Left lung (tissue), 10 donors: ENCODE data around the gene HOMER3. TPM values are rescaled to one million over a fixed set of nuclear protein-coding genes. Genes with fewer than 3 reads are reported as not detected.
"Not testable (repeated sequence)": the region's sequence is repeated elsewhere in the genome, so short reads cannot be mapped to it uniquely, and the experiment has no call there.

Source experiments
- ATAC-seq: fragments of 200-7000 bp; cut with Tn5 transposase; one replicate; pipeline ENCODE4 v1.9.1; 2020; ENCODE audit warnings: moderate library complexity
- DNase-seq, 4 donors: peaks; one replicate each; pipeline ENCODE4 v3.0.0-alpha.2; 2013 to 2020
- H3K27ac ChIP-seq, 2 donors: fragments of 200-600 bp; sonication (generic) in 1 of 2; one replicate each; pipeline versions ENCODE4 v1.5.0 to v1.8.0; 2020 to 2021
- H3K27me3 ChIP-seq, 2 donors: fragments of 200-600 bp; sonication (generic) in 1 of 2; one replicate each; pipeline versions ENCODE4 v1.5.0 to v1.8.0; 2020 to 2021
- H3K36me3 ChIP-seq, 2 donors: fragments of 200-600 bp; sonication (generic) in 1 of 2; one replicate each; pipeline versions ENCODE4 v1.5.0 to v1.8.0; 2020 to 2021
- H3K4me1 ChIP-seq, 2 donors: fragments of 200-600 bp; one replicate each; pipeline ENCODE4 v1.8.0; 2021
- H3K4me3 ChIP-seq, 2 donors: fragments of 200-600 bp; sonication (generic) in 1 of 2; one replicate each; pipeline versions ENCODE4 v1.5.0 to v1.8.0; 2020 to 2021; ENCODE audit warnings: mild to moderate bottlenecking in 1 of 2
- H3K9me3 ChIP-seq, 2 donors: fragments of 200-600 bp; sonication (generic) in 1 of 2; one replicate each; pipeline versions ENCODE4 v1.5.0 to v1.8.0; 2020 to 2021
- intact Hi-C, 2 donors: fragments of 100-400 bp; cut with DNase I; formaldehyde crosslinking; loops; one replicate each; pipeline versions ENCODE4 v1.11.2 to v1.14.2; 2022
- polyA plus RNA-seq, 6 donors: library from polyadenylated mRNA; unstranded; fragments of 120-200 nt; gene quantifications; one replicate each; pipeline ENCODE4 v1.2.1, GENCODE V29; 2013; ENCODE audit not compliant: insufficient read length in 6 of 6
- total RNA-seq, 2 donors: library from RNA; stranded (reverse); fragmentation: NEBNext Ultra II Directional; extraction: Animal tissue kit (Norgen Biotek cat#: 25700); gene quantifications; one replicate each; pipeline ENCODE4 v1.2.1, GENCODE V29; 2021
- TF ChIP-seq, protein P1 (sequence below), 2 donors: fragments of 200-600 bp; sonication (generic) in 1 of 2; IDR thresholded peaks; one replicate each; pipeline versions ENCODE4 v1.5.0 to v1.8.0; 2021; ENCODE audit warnings: antibody characterized with exemption in 2 of 2
- donor health status: DM: no; HTN: yes; CAD: no.
- donor health status: DM: no; HTN: no; CAD: no.

The HOMER3 gene
- total and polyA plus RNA-seq, 8 donors = 27.6 to 68.0 (median 53.0) TPM

- Histone ChIP-seq H3K4me3 (no peak overlapping the region), H3K4me1 (no peaks in the 10 kb centered on the region), H3K27me3 (no peaks in the 10 kb centered on the region), H3K9me3 (no peaks in the 10 kb centered on the region), H3K36me3 (peaks cover 0 to 97% of the 10 kb centered on the region in 2 donors), H3K27ac (no peak overlapping the region)
- DNase-seq (no peak), ATAC-seq (no peak)
- TF ChIP-seq, protein P1, sequence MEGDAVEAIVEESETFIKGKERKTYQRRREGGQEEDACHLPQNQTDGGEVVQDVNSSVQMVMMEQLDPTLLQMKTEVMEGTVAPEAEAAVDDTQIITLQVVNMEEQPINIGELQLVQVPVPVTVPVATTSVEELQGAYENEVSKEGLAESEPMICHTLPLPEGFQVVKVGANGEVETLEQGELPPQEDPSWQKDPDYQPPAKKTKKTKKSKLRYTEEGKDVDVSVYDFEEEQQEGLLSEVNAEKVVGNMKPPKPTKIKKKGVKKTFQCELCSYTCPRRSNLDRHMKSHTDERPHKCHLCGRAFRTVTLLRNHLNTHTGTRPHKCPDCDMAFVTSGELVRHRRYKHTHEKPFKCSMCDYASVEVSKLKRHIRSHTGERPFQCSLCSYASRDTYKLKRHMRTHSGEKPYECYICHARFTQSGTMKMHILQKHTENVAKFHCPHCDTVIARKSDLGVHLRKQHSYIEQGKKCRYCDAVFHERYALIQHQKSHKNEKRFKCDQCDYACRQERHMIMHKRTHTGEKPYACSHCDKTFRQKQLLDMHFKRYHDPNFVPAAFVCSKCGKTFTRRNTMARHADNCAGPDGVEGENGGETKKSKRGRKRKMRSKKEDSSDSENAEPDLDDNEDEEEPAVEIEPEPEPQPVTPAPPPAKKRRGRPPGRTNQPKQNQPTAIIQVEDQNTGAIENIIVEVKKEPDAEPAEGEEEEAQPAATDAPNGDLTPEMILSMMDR (IDR thresholded peaks at IDR 0.05) = no peak
- intact Hi-C loops = no loop called here
Measured at GRCh38 chr19:18905513-18906236, 35.3 kb downstream of the HOMER3 start.

DNA sequence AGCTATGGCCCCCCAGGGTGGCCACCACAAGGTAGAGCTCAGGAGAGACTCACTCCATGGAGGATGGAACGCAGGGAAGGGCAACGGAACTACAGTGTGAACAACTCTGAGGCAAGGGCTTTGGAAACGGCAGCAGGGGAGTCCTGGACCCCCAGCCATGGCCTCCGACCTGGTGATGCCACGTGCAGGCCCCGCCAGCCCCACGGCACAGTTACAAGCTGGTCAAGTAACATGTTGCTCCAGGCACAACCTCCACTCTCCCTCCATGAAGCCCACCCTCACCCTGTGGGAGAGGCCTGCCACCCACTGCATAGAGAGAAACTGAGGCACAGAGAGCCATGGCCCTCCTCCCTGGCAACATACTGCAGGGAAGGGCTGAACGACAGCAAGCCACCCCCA is 36.0 kb downstream of the HOMER3 start:
- H3K4me3 ChIP-seq = no peak overlapping the region
- DNase-seq (no peak), ATAC-seq (no peak)
- no peak overlapping the region for H3K27ac ChIP-seq
- H3K9me3 ChIP-seq = no peaks in the 10 kb centered on the region
- intact Hi-C loops = no loop called here
- peaks cover 0 to 97% of the 10 kb centered on the region in 2 donors for H3K36me3 ChIP-seq
- TF ChIP-seq, protein P1 (IDR thresholded peaks at IDR 0.05) = no peak
- H3K4me1 ChIP-seq = no peaks in the 10 kb centered on the region
- no peaks in the 10 kb centered on the region for H3K27me3 ChIP-seq

DNA sequence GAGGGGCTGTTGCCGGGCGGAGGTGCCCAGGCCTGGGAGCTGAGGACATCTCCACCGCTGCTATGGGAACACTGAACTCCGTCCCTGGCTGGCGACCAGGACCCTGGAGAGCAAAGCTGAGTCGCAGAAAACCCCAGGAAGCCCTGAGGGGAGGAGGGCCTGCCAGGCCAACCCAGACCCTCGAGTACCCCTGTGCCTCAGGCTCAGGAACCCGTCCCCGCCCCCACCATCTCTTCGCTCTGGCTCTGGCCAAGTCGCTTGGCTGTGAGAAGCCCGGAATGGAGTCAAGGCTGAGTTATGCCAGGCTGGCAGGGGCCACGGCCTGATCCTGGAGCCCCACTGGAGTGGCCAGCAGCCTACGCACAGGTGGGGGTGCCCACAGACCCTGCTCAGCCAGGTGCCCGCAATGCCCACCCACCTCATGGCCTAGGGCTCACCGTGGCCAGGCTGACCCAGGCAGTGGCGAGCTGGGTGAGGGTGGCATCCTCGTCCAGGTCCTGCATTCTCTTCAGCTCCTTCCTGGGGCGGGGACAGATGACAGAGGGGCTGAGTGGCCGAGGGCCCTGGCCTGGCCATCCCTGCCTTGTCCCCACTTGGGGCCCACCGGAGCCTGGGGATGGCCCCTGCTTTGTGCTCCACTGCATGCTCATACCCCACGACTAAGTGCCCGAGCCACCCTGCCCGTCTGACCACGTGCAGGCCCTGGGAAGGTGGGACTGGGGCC is 36.5 kb downstream of the HOMER3 start:
- Histone ChIP-seq H3K4me3 (no peak overlapping the region), H3K27me3 (no peaks in the 10 kb centered on the region), H3K27ac (no peak overlapping the region), H3K9me3 (no peaks in the 10 kb centered on the region), H3K4me1 (no peaks in the 10 kb centered on the region), H3K36me3 (peaks cover 0 to 97% of the 10 kb centered on the region in 2 donors)
- TF ChIP-seq, protein P1 (IDR thresholded peaks at IDR 0.05) = no peak
- DNase-seq (no peak), ATAC-seq (no peak)
- intact Hi-C loops = no loop called here

GRCh38 chr19:18903156-18904037 is 37.6 kb downstream of the HOMER3 start:
- intact Hi-C loops = no loop called here
- H3K4me3 ChIP-seq = no peak overlapping the region
- H3K27ac ChIP-seq = no peak overlapping the region
- ATAC-seq = no peak
- H3K9me3 ChIP-seq = no peaks in the 10 kb centered on the region
- H3K27me3 ChIP-seq = no peaks in the 10 kb centered on the region
- DNase-seq = no peak
- TF ChIP-seq, protein P1 (IDR thresholded peaks at IDR 0.05) = no peak
- no peaks in the 10 kb centered on the region for H3K4me1 ChIP-seq
- peaks cover 0 to 97% of the 10 kb centered on the region in 2 donors for H3K36me3 ChIP-seq

GRCh38 chr19:18902519-18902918 is 38.5 kb downstream of the HOMER3 start:
- not testable (repeated sequence) for H3K27me3 ChIP-seq

More at GRCh38 chr19:18902519-18902918, 38.5 kb downstream of the HOMER3 start:
- DNase-seq, H3K27ac ChIP-seq, intact Hi-C loops, H3K4me3 ChIP-seq, ATAC-seq, H3K4me1 ChIP-seq, H3K9me3 ChIP-seq: not testable (repeated sequence)
- peaks cover 0 to 89% of the 10 kb centered on the region in 2 donors for H3K36me3 ChIP-seq
